ENCODE measurements around the gene FHIT. TPM values are rescaled to one million over a fixed set of nuclear protein-coding genes. Genes with fewer than 3 reads are reported as not detected.

Gene FHIT
- total RNA-seq, 1 donor from 2014 or later: 21.5 TPM

GRCh38 chr3:60187343-60187742, 1063.9 kb downstream of the FHIT start:
- intact Hi-C loops (cut with DNase I): no loop called here
- ATAC-seq (ENCODE audit: poor library complexity) (no peak), DNase-seq (no peak)

DNA sequence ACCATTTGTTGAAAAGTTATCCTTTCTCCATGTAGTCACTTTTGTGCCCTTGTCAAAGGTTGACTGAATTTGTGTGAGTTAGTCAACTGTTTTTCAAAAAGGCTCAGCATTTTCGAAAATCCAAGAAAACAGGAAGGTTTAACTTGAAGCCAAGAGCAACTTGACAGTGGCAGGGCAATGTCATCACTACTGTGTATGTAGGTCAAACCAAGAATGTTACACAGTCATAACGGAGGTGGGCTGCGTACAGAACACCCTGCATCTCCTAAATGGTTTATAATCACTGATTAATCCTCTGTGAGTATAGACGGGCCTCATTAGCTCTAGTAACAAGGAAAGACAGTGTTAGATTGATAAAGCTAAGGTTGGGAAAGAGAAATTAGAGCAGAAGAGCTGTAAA, 1064.9 kb downstream of the FHIT start:
- ATAC-seq (ENCODE audit: poor library complexity) (no peak), DNase-seq (no peak)
- intact Hi-C loops (cut with DNase I): no loop called here

DNA sequence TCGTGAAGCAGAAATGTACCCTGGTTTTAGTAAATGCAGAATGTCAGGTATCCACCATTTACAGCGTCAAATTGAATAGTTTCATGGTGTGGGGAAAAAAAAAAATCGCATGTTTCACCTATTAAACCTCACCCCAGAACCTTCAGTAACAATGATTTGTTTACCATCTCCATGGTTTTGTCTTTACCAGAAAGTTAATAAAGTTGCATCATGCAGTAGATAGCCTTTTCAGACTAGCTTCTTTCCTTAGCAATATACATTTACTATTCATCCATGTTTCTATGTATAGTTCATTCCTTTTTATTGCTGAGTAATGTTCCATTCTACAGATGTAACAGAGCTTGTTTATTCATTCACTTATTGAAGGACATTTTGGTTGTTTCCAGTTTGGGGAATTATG, 1066.1 kb downstream of the FHIT start:
- intact Hi-C loops (cut with DNase I): no loop called here
- ATAC-seq (ENCODE audit: poor library complexity): no peak
- no peak for DNase-seq

DNA sequence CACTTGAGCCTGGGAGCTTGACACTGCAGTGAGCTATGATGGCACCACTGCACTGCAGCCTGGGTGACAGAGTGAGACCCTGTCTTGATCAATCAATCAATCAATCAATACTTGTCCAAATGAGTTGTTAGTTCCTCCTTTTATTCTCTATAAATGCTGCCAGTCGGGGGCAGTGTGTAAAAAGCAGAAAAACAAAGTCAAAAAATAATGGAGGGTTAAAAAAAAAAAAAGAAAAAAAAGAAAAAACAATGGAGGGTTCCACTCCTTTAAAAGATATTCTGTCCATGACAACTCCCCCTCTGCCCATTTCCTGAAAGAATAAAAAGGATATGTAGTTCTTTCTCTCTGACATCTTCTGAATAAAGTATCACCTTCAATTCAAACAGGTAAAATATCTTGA, 1068.6 kb downstream of the FHIT start:
- DNase-seq (no peak), ATAC-seq (ENCODE audit: poor library complexity) (no peak)
- intact Hi-C loops (cut with DNase I): no loop called here

DNA sequence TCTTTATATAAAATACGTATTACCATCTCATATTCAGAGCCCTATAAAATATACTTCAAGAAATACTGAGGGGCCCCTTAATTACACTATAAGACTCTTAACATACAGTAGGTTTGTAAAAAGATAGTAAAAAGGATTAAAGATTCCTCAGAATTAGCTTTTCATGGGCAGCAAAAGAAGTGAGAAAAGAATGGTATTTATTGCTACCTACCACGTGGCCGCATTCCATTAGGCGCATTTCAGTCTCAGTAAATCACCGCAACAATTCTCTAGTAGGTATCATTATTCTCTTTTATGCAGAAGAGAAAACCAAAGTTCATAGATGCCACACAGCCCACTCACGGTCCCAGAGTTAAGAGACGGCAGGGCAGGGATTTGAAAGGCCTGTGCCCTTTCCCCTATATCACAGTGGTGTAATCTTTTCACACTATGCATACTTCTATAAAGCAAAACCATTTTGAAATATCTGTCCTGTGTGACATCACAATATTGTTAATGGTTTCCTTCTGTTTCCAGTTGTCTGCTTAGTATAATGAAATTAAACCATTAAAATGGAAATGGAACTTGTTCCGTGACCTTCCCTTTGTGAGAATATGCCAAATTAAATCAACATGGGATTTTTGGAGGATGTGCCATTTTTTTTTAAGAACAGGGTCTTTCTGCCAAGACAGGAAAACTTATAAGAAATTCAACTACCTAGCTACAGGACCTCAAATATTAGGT, 1072.2 kb downstream of the FHIT start:
- intact Hi-C loops (cut with DNase I): no loop called here
- no peak for DNase-seq
- ATAC-seq (ENCODE audit: poor library complexity): no peak

DNA sequence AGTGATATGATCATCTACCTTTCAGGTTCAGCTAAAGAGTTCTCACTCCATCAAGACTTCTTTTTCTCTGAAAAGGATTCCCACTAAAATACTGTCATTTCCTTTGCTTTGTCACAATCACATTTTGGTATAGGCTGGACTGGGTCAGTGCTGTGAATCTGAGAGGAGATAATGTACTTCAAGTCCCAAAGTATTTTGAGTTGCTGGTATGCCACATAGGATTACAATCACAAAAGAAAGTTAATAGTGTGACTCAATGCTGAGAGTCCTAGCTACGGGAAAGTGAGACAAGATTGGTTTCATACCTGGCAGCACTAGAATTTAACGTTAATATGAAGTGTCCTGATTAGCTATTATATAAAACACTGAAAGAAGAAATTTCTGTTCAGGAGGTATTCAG, 1073.5 kb downstream of the FHIT start:
- intact Hi-C loops (cut with DNase I): no loop called here
- no peak for DNase-seq
- no peak for ATAC-seq (ENCODE audit: poor library complexity)

DNA sequence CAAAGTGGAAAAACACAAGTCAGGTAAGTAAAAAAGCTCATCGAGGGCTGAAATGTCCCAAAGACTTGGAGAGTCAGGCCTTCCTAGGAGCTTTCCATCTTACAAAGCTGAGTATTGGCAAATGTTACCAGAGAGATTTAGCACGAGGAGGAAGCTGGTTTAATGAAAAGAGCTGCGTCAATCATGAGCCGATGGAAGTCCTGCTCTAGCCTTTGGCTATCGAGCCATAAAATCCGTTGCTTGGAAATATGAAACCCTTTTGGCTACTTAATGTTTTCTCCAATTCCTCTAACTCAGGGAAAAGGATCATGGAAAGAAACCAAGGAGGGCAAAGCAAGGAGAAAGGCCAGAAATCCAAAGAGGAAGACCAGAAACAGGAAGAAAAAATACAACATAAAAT, 1074.6 kb downstream of the FHIT start:
- intact Hi-C loops (cut with DNase I): no loop called here
- DNase-seq: no peak
- ATAC-seq (ENCODE audit: poor library complexity): no peak

GRCh38 chr3:60175680-60176079, 1075.6 kb downstream of the FHIT start:
- no peak for ATAC-seq (ENCODE audit: poor library complexity)
- DNase-seq: no peak
- intact Hi-C loops (cut with DNase I): no loop called here

GRCh38 chr3:60169755-60170154, 1081.5 kb downstream of the FHIT start:
- DNase-seq (no peak), ATAC-seq (ENCODE audit: poor library complexity) (no peak)
- intact Hi-C loops (cut with DNase I): no loop called here

DNA sequence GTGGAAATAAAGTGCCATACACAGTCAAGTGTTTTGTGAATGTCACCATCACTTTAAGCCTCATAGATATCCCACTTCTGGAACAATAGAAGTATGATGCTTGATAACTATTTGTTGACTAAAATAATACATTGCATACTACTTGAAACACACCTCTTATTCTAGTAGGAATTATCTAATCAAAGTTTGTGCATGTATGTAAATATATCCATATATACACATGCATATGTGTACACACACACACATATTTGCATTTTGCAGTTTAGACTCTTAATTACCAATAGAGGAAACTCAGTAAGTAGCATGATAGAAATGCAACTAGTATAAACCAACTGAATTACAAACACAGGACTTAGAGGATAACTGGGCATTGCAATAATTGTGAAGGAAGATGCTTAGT, 1084.1 kb downstream of the FHIT start:
- intact Hi-C loops (cut with DNase I): no loop called here
- DNase-seq (no peak), ATAC-seq (ENCODE audit: poor library complexity) (no peak)

GRCh38 chr3:60160822-60161748, 1090.2 kb downstream of the FHIT start:
- intact Hi-C loops (cut with DNase I): no loop called here
- DNase-seq: no peak
- no peak for ATAC-seq (ENCODE audit: poor library complexity)

DNA sequence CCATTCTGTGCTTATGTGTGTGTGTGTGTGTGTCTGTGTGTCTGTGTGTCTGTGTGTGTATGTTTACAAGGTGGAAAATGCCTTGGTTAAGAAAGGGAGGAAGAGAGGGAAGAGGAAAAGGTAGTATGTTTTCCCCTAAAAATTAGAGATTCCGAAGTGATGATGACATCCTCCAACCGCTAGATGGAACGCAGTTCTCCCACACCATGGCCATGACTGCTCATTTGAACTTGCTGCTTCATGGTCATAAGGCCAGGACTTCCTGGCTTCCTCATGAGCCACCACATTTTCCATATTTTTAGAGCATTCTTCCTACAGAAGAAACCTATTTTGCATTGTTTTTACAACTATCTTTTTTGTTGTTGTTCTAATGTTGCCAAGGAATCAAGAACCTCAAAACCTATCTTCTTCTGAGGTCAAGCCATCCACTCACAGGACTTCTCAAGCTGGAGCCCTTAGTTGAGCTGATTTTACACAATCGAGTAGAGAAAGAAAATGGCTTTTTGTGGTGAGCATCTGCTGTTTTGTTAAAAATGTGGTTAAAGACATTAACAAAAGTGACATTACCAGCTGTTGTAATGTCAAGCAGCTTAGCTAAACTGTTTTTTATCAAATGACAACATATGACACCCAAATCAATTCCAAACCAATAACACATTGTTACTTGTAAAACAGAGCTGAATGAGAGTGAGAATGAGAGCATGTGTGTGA, 1091.0 kb downstream of the FHIT start:
- ATAC-seq (ENCODE audit: poor library complexity): no peak
- intact Hi-C loops (cut with DNase I): no loop called here
- no peak for DNase-seq

GRCh38 chr3:60158035-60158434, 1093.2 kb downstream of the FHIT start:
- intact Hi-C loops (cut with DNase I): no loop called here
- ATAC-seq (ENCODE audit: poor library complexity) (no peak), DNase-seq (no peak)

DNA sequence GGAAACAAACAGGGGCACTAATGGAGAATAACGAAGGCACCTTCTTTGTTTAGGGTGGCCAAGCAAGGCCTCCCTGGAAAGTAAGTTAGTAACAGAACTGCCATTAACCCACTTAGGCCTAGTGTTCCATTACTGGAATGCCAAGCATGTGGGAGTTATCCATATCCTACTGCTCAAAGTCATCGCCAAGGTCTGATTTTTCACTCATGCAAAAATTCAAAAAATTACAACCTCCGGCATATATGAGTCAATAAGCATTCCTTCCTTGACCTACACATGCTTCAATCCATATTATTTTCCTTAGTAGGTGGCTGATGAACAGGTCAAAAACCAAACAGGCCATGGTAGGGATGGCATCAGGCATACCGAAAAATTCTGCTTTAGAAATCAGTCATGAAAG, 1097.2 kb downstream of the FHIT start:
- ATAC-seq (ENCODE audit: poor library complexity) (no peak), DNase-seq (no peak)
- intact Hi-C loops (cut with DNase I): no loop called here

- intact Hi-C loops (cut with DNase I): no loop called here
- ATAC-seq (ENCODE audit: poor library complexity): no peak
Measured at GRCh38 chr3:60153221-60153999, 1097.8 kb downstream of the FHIT start.

GRCh38 chr3:60149501-60149900, 1101.8 kb downstream of the FHIT start:
- intact Hi-C loops (cut with DNase I): no loop called here
- DNase-seq: no peak
- no peak for ATAC-seq (ENCODE audit: poor library complexity)

More at GRCh38 chr3:60153221-60153999, 1097.8 kb downstream of the FHIT start:
- DNase-seq: no peak

GRCh38 chr3:60147249-60147950, 1103.9 kb downstream of the FHIT start:
- ATAC-seq (ENCODE audit: poor library complexity) (no peak), DNase-seq (no peak)
- intact Hi-C loops (cut with DNase I): no loop called here

GRCh38 chr3:60146121-60146520, 1105.1 kb downstream of the FHIT start:
- no peak for ATAC-seq (ENCODE audit: poor library complexity)

More at GRCh38 chr3:60146121-60146520, 1105.1 kb downstream of the FHIT start:
- no peak for DNase-seq
- intact Hi-C loops (cut with DNase I): no loop called here
